GM19438 (cell line): ENCODE results near the gene SLC7A8.

Source experiments
- ATAC-seq: cut with Tn5 transposase; IDR thresholded peaks from one replicate; pipeline ENCODE4 v1.9.1; 2021; ENCODE audit warnings: low read depth; ENCODE audit not compliant: unreplicated experiment

The SLC7A8 gene

GRCh38 chr14:23183158-23183470 is 346 bp downstream of the SLC7A8 start:
- ATAC-seq, result no peak

- ATAC-seq, result no peak
These were observed 895 bp downstream of the SLC7A8 start for GRCh38 chr14:23182372-23183157.

GRCh38 chr14:23181946-23182345 is 1.5 kb downstream of the SLC7A8 start:
- no peak for ATAC-seq

- no peak for ATAC-seq
These were observed 2.0 kb downstream of the SLC7A8 start for GRCh38 chr14:23181453-23181852.

GRCh38 chr14:23177181-23177580 is 6.3 kb downstream of the SLC7A8 start:
- no peak for ATAC-seq

GRCh38 chr14:23175823-23176222 is 7.6 kb downstream of the SLC7A8 start:
- ATAC-seq, result no peak

GRCh38 chr14:23174296-23175184 is 8.9 kb downstream of the SLC7A8 start:
- no peak for ATAC-seq

- ATAC-seq, result no peak
These were observed 9.7 kb downstream of the SLC7A8 start for GRCh38 chr14:23173796-23174195.

- ATAC-seq, result no peak
These were observed 10.4 kb downstream of the SLC7A8 start for GRCh38 chr14:23173031-23173430.

GRCh38 chr14:23172574-23172973 is 10.9 kb downstream of the SLC7A8 start:
- ATAC-seq, result no peak

- ATAC-seq, result no peak
These were observed 11.4 kb downstream of the SLC7A8 start for GRCh38 chr14:23172096-23172495.

- no peak for ATAC-seq
These were observed 12.1 kb downstream of the SLC7A8 start for GRCh38 chr14:23171222-23171975.

GRCh38 chr14:23169622-23170021 is 13.8 kb downstream of the SLC7A8 start:
- no peak for ATAC-seq

- ATAC-seq, result no peak
These were observed 15.2 kb downstream of the SLC7A8 start for GRCh38 chr14:23168246-23168645.

GRCh38 chr14:23167116-23167847 is 16.2 kb downstream of the SLC7A8 start:
- no peak for ATAC-seq

- ATAC-seq, result no peak
These were observed 18.5 kb downstream of the SLC7A8 start for GRCh38 chr14:23164949-23165348.

- no peak for ATAC-seq
These were observed 19.2 kb downstream of the SLC7A8 start for GRCh38 chr14:23164250-23164649.

- ATAC-seq, result no peak
These were observed 19.6 kb downstream of the SLC7A8 start for GRCh38 chr14:23163830-23164229.

GRCh38 chr14:23162800-23163199 is 20.7 kb downstream of the SLC7A8 start:
- ATAC-seq, result no peak

- ATAC-seq, result no peak
These were observed 21.5 kb downstream of the SLC7A8 start for GRCh38 chr14:23162005-23162404.
